ENCODE measurements around the gene RIMBP2.

DNA sequence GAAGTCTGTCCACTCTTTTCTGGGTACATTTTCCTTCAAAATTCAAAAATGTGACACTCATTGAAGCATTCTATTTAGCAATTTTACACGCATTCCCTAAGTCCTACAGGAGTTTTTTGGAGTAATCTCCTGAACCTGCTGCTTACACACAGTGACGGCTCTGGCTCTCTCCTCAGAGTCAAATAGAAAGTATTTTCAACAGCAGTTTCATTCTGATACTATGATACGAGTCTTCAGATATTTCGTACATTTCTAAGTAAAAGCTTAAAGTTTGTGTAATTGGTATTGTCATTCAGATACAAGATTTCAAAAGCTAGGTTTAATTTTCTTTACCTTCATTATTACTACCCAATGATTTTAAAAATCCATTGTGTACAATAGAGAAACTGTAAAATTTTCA lies 342.0 kb downstream of the RIMBP2 start:
- TF ChIP-seq, protein P1, sequence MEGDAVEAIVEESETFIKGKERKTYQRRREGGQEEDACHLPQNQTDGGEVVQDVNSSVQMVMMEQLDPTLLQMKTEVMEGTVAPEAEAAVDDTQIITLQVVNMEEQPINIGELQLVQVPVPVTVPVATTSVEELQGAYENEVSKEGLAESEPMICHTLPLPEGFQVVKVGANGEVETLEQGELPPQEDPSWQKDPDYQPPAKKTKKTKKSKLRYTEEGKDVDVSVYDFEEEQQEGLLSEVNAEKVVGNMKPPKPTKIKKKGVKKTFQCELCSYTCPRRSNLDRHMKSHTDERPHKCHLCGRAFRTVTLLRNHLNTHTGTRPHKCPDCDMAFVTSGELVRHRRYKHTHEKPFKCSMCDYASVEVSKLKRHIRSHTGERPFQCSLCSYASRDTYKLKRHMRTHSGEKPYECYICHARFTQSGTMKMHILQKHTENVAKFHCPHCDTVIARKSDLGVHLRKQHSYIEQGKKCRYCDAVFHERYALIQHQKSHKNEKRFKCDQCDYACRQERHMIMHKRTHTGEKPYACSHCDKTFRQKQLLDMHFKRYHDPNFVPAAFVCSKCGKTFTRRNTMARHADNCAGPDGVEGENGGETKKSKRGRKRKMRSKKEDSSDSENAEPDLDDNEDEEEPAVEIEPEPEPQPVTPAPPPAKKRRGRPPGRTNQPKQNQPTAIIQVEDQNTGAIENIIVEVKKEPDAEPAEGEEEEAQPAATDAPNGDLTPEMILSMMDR (IDR thresholded peaks at IDR 0.05; ENCODE audit: low read depth, low read length): no peak
- TF ChIP-seq EZH2phosphoT487 (IDR thresholded peaks at IDR 0.05; ENCODE audit: low read depth): no peak

Measured in OCI-LY3 (cell line).